ENCODE results near the gene HDAC11.

DNA sequence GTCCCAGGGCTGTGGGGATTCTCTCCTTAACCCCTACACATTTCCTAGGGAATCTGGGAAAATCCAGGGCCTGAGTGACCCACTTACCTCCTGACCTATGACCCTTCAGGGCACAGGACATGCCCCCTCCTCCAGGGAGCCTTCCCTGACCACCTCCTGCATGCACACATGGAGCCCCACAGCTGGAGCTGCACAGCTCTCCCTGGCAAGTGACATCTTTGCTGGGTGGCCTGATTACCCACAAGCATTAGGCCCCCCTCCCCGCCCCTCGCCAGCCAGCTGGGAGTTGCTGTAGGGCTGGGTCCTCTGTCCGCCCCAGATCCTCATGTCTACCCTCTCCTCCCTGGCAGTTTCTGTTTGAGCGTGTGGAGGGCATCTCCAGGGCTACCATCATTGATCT lies 21.4 kb downstream of the HDAC11 start:
- TF ChIP-seq EZH2 (IDR thresholded peaks at IDR 0.05; ENCODE audit: borderline replicate concordance, control insufficient read depth, low read depth, low read length) = no peak
- no peak for TF ChIP-seq ZNF274 (IDR thresholded peaks at IDR 0.05; ENCODE audit: insufficient read depth, insufficient read length)
- no peak for TF ChIP-seq HDAC6 (IDR thresholded peaks at IDR 0.05; ENCODE audit: unreplicated experiment)
- TF ChIP-seq, protein P1, sequence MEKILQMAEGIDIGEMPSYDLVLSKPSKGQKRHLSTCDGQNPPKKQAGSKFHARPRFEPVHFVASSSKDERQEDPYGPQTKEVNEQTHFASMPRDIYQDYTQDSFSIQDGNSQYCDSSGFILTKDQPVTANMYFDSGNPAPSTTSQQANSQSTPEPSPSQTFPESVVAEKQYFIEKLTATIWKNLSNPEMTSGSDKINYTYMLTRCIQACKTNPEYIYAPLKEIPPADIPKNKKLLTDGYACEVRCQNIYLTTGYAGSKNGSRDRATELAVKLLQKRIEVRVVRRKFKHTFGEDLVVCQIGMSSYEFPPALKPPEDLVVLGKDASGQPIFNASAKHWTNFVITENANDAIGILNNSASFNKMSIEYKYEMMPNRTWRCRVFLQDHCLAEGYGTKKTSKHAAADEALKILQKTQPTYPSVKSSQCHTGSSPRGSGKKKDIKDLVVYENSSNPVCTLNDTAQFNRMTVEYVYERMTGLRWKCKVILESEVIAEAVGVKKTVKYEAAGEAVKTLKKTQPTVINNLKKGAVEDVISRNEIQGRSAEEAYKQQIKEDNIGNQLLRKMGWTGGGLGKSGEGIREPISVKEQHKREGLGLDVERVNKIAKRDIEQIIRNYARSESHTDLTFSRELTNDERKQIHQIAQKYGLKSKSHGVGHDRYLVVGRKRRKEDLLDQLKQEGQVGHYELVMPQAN (conservative IDR thresholded peaks at IDR 0.05) = no peak
- TF ChIP-seq FOXM1 (IDR thresholded peaks at IDR 0.05; ENCODE audit: low read depth, low read length) = no peak
- TF ChIP-seq CBFB (IDR thresholded peaks at IDR 0.05; ENCODE audit: low read depth) = no peak
- TF ChIP-seq POLR2AphosphoS2 (IDR thresholded peaks at IDR 0.05; ENCODE audit: low read depth, low read length) = no peak
- TF ChIP-seq, protein P2, sequence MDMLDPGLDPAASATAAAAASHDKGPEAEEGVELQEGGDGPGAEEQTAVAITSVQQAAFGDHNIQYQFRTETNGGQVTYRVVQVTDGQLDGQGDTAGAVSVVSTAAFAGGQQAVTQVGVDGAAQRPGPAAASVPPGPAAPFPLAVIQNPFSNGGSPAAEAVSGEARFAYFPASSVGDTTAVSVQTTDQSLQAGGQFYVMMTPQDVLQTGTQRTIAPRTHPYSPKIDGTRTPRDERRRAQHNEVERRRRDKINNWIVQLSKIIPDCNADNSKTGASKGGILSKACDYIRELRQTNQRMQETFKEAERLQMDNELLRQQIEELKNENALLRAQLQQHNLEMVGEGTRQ (IDR thresholded peaks at IDR 0.05; ENCODE audit: borderline replicate concordance, low read depth, low read length) = no peak
- TF ChIP-seq YY1 (IDR thresholded peaks at IDR 0.05; ENCODE audit: low read depth, low read length) = no peak
- TF ChIP-seq CEBPB (IDR thresholded peaks at IDR 0.05; ENCODE audit: borderline replicate concordance in 1 of 2, low read depth in 2 of 2, low read length in 2 of 2) = no peak
- TF ChIP-seq, protein P3, sequence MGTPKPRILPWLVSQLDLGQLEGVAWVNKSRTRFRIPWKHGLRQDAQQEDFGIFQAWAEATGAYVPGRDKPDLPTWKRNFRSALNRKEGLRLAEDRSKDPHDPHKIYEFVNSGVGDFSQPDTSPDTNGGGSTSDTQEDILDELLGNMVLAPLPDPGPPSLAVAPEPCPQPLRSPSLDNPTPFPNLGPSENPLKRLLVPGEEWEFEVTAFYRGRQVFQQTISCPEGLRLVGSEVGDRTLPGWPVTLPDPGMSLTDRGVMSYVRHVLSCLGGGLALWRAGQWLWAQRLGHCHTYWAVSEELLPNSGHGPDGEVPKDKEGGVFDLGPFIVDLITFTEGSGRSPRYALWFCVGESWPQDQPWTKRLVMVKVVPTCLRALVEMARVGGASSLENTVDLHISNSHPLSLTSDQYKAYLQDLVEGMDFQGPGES (IDR thresholded peaks at IDR 0.05) = no peak
